A204.1 (cell line): ENCODE data around the gene PNLIP.

Experiments
- FAIRE-seq: peaks from 2 replicates; lab custom pipeline; 2012; peaks lifted over from hg19 to GRCh38; lab: Jason Lieb, UNC

PNLIP gene

GRCh38 chr10:116545756-116546155 lies at the start of gene PNLIP:
PNLIP (plus strand) TSS chr10:116545931; CDS start chr10:116546093, 162 bp downstream.
- FAIRE-seq = no peak

- FAIRE-seq = no peak
These were observed 40.9 kb upstream of the PNLIP start for GRCh38 chr10:116504786-116505185.

GRCh38 chr10:116510565-116510964 lies 35.2 kb upstream of the PNLIP start:
- FAIRE-seq = no peak

GRCh38 chr10:116511365-116511764 lies 34.4 kb upstream of the PNLIP start:
- no peak for FAIRE-seq

- peak; percentile 92 for FAIRE-seq
These were observed 24.1 kb upstream of the PNLIP start for GRCh38 chr10:116521424-116522290.

GRCh38 chr10:116522803-116523381 lies 22.8 kb upstream of the PNLIP start:
- no peak for FAIRE-seq

- FAIRE-seq = no peak
These were observed 21.0 kb upstream of the PNLIP start for GRCh38 chr10:116524736-116525135.

- no peak for FAIRE-seq
These were observed 19.5 kb upstream of the PNLIP start for GRCh38 chr10:116526219-116526618.

- no peak for FAIRE-seq
These were observed 8.9 kb upstream of the PNLIP start for GRCh38 chr10:116536810-116537209.

- FAIRE-seq = no peak
These were observed 7.3 kb upstream of the PNLIP start for GRCh38 chr10:116538456-116538855.

GRCh38 chr10:116538992-116539391 lies 6.7 kb upstream of the PNLIP start:
- FAIRE-seq = no peak

GRCh38 chr10:116540814-116541213 lies 4.9 kb upstream of the PNLIP start:
- FAIRE-seq = no peak

GRCh38 chr10:116542007-116542677 lies 3.6 kb upstream of the PNLIP start:
- no peak for FAIRE-seq

GRCh38 chr10:116545122-116545521 lies 609 bp upstream of the PNLIP start:
- no peak for FAIRE-seq

- FAIRE-seq = no peak
These were observed 2.6 kb downstream of the PNLIP start for GRCh38 chr10:116548301-116548700.

GRCh38 chr10:116553378-116553980 lies 7.7 kb downstream of the PNLIP start:
- no peak for FAIRE-seq

- FAIRE-seq = no peak
These were observed 8.9 kb downstream of the PNLIP start for GRCh38 chr10:116554628-116555027.

GRCh38 chr10:116555880-116556279 lies 10.1 kb downstream of the PNLIP start:
- no peak for FAIRE-seq

GRCh38 chr10:116557305-116557880 lies 11.7 kb downstream of the PNLIP start:
- FAIRE-seq = no peak

GRCh38 chr10:116565534-116565933 lies 19.8 kb downstream of the PNLIP start:
- no peak for FAIRE-seq

GRCh38 chr10:116566932-116567331 lies 21.2 kb downstream of the PNLIP start:
- no peak for FAIRE-seq

- no peak for FAIRE-seq
These were observed 21.6 kb downstream of the PNLIP start for GRCh38 chr10:116567335-116567734.
